ENCODE data around the gene SMYD3. TPM values are rescaled to one million over a fixed set of nuclear protein-coding genes. Genes with fewer than 3 reads are reported as not detected.
"Not testable (repeated sequence)": the region's sequence is repeated elsewhere in the genome, so short reads cannot be mapped to it uniquely, and the experiment has no call there.

The SMYD3 gene
- total RNA-seq, 2 experiments from 2014 or later: 18.1 to 26.8 TPM

GRCh38 chr1:245965398-245965797, 541.7 kb downstream of the SMYD3 start:
- Mint-ChIP-seq H3K4me1 (peaks cover 10% of the 10 kb centered on the region), H3K27ac (no peak overlapping the region), H3K36me3 (peaks cover 2% of the 10 kb centered on the region), H3K9me3 (ENCODE audit: low read depth) (no peaks in the 10 kb centered on the region), H3K4me3 (no peak overlapping the region), H3K27me3 (no peaks in the 10 kb centered on the region)
- CTCF ChIA-PET: no interaction called here
- DNase-seq: no peak
- no peak for ATAC-seq

GRCh38 chr1:245963649-245964048, 543.4 kb downstream of the SMYD3 start:
- H3K9me3 Mint-ChIP-seq (ENCODE audit: low read depth): no peaks in the 10 kb centered on the region
- H3K4me1 Mint-ChIP-seq: peaks cover 10% of the 10 kb centered on the region
- ATAC-seq: no peak
- peaks cover 2% of the 10 kb centered on the region for H3K36me3 Mint-ChIP-seq
- DNase-seq: no peak
- CTCF ChIA-PET: interaction anchor here (1.0 to 1.2 kb wide), 2 partner anchors 807 to 810 kb away, joined by 3 to 4 read pairs; no protein-coding TSS in a partner anchor
- H3K27ac Mint-ChIP-seq: no peak overlapping the region
- no peak overlapping the region for H3K4me3 Mint-ChIP-seq
- H3K27me3 Mint-ChIP-seq: no peaks in the 10 kb centered on the region

GRCh38 chr1:245962453-245962852, 544.6 kb downstream of the SMYD3 start:
- no peak for ATAC-seq
- H3K27ac Mint-ChIP-seq: no peak overlapping the region
- H3K9me3 Mint-ChIP-seq (ENCODE audit: low read depth): no peaks in the 10 kb centered on the region
- H3K4me3 Mint-ChIP-seq: no peak overlapping the region
- H3K27me3 Mint-ChIP-seq: no peaks in the 10 kb centered on the region
- DNase-seq: no peak
- H3K4me1 Mint-ChIP-seq: peaks cover 10% of the 10 kb centered on the region
- CTCF ChIA-PET: interaction anchor here (1.2 kb wide), 1 partner anchor 809 kb away, joined by 4 read pairs; no protein-coding TSS in a partner anchor
- H3K36me3 Mint-ChIP-seq: peaks cover 2% of the 10 kb centered on the region

GRCh38 chr1:245961137-245961540, 545.9 kb downstream of the SMYD3 start:
- DNase-seq (no peak), ATAC-seq (no peak)
- H3K4me1 Mint-ChIP-seq: peaks cover 10% of the 10 kb centered on the region
- H3K4me3 Mint-ChIP-seq: no peak overlapping the region
- CTCF ChIA-PET: no interaction called here
- H3K27ac Mint-ChIP-seq: no peak overlapping the region
- no peaks in the 10 kb centered on the region for H3K9me3 Mint-ChIP-seq (ENCODE audit: low read depth)
- H3K27me3 Mint-ChIP-seq: no peaks in the 10 kb centered on the region
- peaks cover 2% of the 10 kb centered on the region for H3K36me3 Mint-ChIP-seq

GRCh38 chr1:245960171-245960570, 546.9 kb downstream of the SMYD3 start:
- H3K27ac Mint-ChIP-seq: no peak overlapping the region

DNA sequence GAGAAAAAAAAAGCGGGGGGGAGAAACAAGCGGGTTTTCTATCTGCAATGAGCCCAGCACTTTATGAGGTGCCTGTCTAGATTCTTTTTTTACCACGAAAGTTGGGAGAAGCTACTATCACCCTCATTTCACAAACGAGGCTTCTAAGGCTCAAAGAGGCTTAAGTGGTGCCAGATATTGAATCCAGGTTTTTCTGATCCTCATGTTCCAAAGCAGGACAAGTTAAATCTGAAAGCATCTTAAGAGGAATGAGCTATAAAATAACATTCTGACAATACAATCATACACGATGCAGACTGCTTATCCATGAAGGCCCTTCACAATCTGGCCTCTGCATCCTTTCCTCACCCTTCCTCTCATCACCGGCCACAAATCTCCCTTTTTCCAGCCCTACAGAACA, 549.1 kb downstream of the SMYD3 start:
- no peak overlapping the region for H3K4me3 Mint-ChIP-seq
- ATAC-seq: no peak
- peaks cover 20% of the 10 kb centered on the region for H3K4me1 Mint-ChIP-seq
- no peaks in the 10 kb centered on the region for H3K36me3 Mint-ChIP-seq
- no peak for DNase-seq
- no peaks in the 10 kb centered on the region for H3K9me3 Mint-ChIP-seq (ENCODE audit: low read depth)
- H3K27ac Mint-ChIP-seq: no peak overlapping the region
- no peaks in the 10 kb centered on the region for H3K27me3 Mint-ChIP-seq
- CTCF ChIA-PET: no interaction called here

More at GRCh38 chr1:245960171-245960570, 546.9 kb downstream of the SMYD3 start:
- no peak overlapping the region for H3K4me3 Mint-ChIP-seq
- H3K4me1 Mint-ChIP-seq: peaks cover 7% of the 10 kb centered on the region
- no peak for ATAC-seq
- H3K36me3 Mint-ChIP-seq: peaks cover 2% of the 10 kb centered on the region
- no peaks in the 10 kb centered on the region for H3K9me3 Mint-ChIP-seq (ENCODE audit: low read depth)
- H3K27me3 Mint-ChIP-seq: no peaks in the 10 kb centered on the region
- CTCF ChIA-PET: no interaction called here
- DNase-seq: no peak

- Mint-ChIP-seq H3K4me3 (no peak overlapping the region), H3K4me1 (peaks cover 24% of the 10 kb centered on the region), H3K27me3 (no peaks in the 10 kb centered on the region), H3K9me3 (ENCODE audit: low read depth) (no peaks in the 10 kb centered on the region), H3K36me3 (no peaks in the 10 kb centered on the region), H3K27ac (no peak overlapping the region)
- no peak for ATAC-seq
- CTCF ChIA-PET: interaction anchor here (1.7 kb wide), 1 partner anchor 46 kb away, joined by 5 read pairs; no protein-coding TSS in a partner anchor
- DNase-seq: no peak
Measured at GRCh38 chr1:245957427-245957826, 549.7 kb downstream of the SMYD3 start.

GRCh38 chr1:245956225-245956624, 550.9 kb downstream of the SMYD3 start:
- peaks cover 26% of the 10 kb centered on the region for H3K4me1 Mint-ChIP-seq
- no peak overlapping the region for H3K27ac Mint-ChIP-seq
- no peaks in the 10 kb centered on the region for H3K9me3 Mint-ChIP-seq (ENCODE audit: low read depth)
- peak; percentile 74 for DNase-seq
- ATAC-seq: peak; percentile 81
- H3K4me3 Mint-ChIP-seq: no peak overlapping the region
- CTCF ChIA-PET: interaction anchor here (1.7 kb wide), 1 partner anchor 47 kb away, joined by 5 read pairs; no protein-coding TSS in a partner anchor
- H3K36me3 Mint-ChIP-seq: no peaks in the 10 kb centered on the region
- H3K27me3 Mint-ChIP-seq: no peaks in the 10 kb centered on the region

- CTCF ChIA-PET: interaction anchor here (0.6 kb wide), 1 partner anchor 797 kb away, joined by 3 read pairs; no protein-coding TSS in a partner anchor
- peak overlapping the region; percentile 97 for H3K27ac Mint-ChIP-seq
Measured at GRCh38 chr1:245953876-245954660, 553.0 kb downstream of the SMYD3 start.

DNA sequence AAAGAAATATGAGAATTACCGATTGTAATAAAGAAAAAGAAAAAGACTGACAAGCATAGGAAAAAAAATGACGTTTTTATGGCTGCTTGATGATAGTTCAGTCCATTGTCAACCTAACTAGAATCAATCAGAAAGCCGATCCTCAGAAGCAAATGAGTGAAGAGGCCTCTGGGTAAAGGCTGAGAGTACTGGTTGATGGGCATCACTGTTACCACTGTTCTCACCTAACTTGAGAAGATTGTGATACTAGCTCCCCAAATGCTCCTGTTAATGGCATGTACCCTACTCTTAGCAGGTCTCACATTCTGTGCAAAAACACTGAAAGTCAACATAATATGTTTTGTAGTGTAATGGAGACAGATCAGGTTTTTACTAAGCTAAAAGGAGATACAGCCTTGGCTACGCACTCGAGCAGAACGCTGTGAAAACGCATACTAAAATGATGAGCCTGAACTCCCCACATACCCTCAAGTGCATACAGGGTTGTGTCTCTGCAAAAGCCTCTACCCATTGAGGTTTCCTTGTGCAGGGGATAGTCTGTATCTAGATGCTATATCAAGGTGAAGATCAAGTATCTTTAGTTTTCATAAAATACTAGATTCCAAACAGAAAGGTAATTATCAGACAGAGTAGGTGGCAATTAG, 554.6 kb downstream of the SMYD3 start:
- H3K36me3 Mint-ChIP-seq: no peaks in the 10 kb centered on the region

More at GRCh38 chr1:245953876-245954660, 553.0 kb downstream of the SMYD3 start:
- DNase-seq (peak; percentile 47), ATAC-seq (peak; percentile 45)
- H3K27me3 Mint-ChIP-seq: no peaks in the 10 kb centered on the region
- peaks cover 22% of the 10 kb centered on the region for H3K4me1 Mint-ChIP-seq
- no peaks in the 10 kb centered on the region for H3K9me3 Mint-ChIP-seq (ENCODE audit: low read depth)
- H3K4me3 Mint-ChIP-seq: peak overlapping the region; percentile 74
- H3K36me3 Mint-ChIP-seq: no peaks in the 10 kb centered on the region

DNA sequence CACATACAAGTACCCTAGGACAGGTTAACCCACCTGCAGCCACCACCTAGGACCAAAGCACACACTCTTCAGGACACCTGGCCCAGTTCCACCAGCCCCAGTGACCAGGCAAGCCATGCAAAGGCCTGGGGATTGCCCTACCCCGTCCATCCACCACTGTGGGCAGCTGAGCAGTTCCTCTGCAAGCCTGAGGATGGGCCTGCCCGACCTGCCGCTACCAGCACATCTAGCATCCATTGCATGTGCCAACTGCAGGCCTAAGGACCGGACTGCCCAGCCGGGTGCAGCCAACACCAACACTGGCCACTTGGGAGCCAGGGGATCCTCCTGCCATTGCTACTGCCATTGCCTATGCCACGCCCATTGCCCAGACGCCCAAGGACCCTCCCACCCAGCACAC, 558.3 kb downstream of the SMYD3 start:
- DNase-seq (no peak), ATAC-seq (no peak)
- H3K9me3 Mint-ChIP-seq (ENCODE audit: low read depth): no peaks in the 10 kb centered on the region
- CTCF ChIA-PET: no interaction called here
- no peak overlapping the region for H3K27ac Mint-ChIP-seq
- no peaks in the 10 kb centered on the region for H3K27me3 Mint-ChIP-seq
- H3K4me3 Mint-ChIP-seq: no peak overlapping the region
- peaks cover 11% of the 10 kb centered on the region for H3K4me1 Mint-ChIP-seq
- peaks cover 1% of the 10 kb centered on the region for H3K36me3 Mint-ChIP-seq

More for the DNA sequence above, 554.6 kb downstream of the SMYD3 start:
- no peaks in the 10 kb centered on the region for H3K9me3 Mint-ChIP-seq (ENCODE audit: low read depth)
- CTCF ChIA-PET: interaction anchor here (0.9 kb wide), 1 partner anchor 800 kb away, joined by 3 read pairs; no protein-coding TSS in a partner anchor
- peaks cover 22% of the 10 kb centered on the region for H3K4me1 Mint-ChIP-seq
- H3K4me3 Mint-ChIP-seq: peak overlapping the region; percentile 74
- DNase-seq (no peak), ATAC-seq (no peak)
- H3K27ac Mint-ChIP-seq: peak overlapping the region; percentile 97
- no peaks in the 10 kb centered on the region for H3K27me3 Mint-ChIP-seq

GRCh38 chr1:245946905-245947304, 560.2 kb downstream of the SMYD3 start:
- CTCF ChIA-PET: no interaction called here
- DNase-seq: no peak
- Mint-ChIP-seq H3K27ac (no peak overlapping the region), H3K27me3 (no peaks in the 10 kb centered on the region), H3K36me3 (peaks cover 5% of the 10 kb centered on the region), H3K4me3 (no peak overlapping the region), H3K4me1 (peaks cover 7% of the 10 kb centered on the region), H3K9me3 (ENCODE audit: low read depth) (no peaks in the 10 kb centered on the region)
- ATAC-seq: no peak

- CTCF ChIA-PET; H3K4me1 Mint-ChIP-seq; H3K4me3 Mint-ChIP-seq; H3K27ac Mint-ChIP-seq; ATAC-seq; H3K9me3 Mint-ChIP-seq (ENCODE audit: low read depth); H3K27me3 Mint-ChIP-seq; H3K36me3 Mint-ChIP-seq; DNase-seq: not testable (repeated sequence)
Measured at GRCh38 chr1:245945136-245945535, 561.9 kb downstream of the SMYD3 start.

GRCh38 chr1:245942856-245943255, 564.2 kb downstream of the SMYD3 start:
- Mint-ChIP-seq H3K4me3 (no peak overlapping the region), H3K27me3 (no peaks in the 10 kb centered on the region), H3K9me3 (ENCODE audit: low read depth) (no peaks in the 10 kb centered on the region), H3K36me3 (peaks cover 5% of the 10 kb centered on the region), H3K27ac (no peak overlapping the region), H3K4me1 (peaks cover 7% of the 10 kb centered on the region)
- DNase-seq: no peak
- no peak for ATAC-seq
- CTCF ChIA-PET: no interaction called here
